GM18511 (cell line): Measurements from ENCODE around the gene IRF1.

Experiments used
- ATAC-seq: cut with Tn5 transposase; IDR thresholded peaks from one replicate; pipeline ENCODE4 v1.9.1; 2021; ENCODE audit warnings: mild to moderate bottlenecking, moderate library complexity; ENCODE audit not compliant: unreplicated experiment

Gene IRF1

GRCh38 chr5:132501629-132501956 is 11.0 kb upstream of the IRF1 start:
- ATAC-seq: no peak

GRCh38 chr5:132500931-132501628 is 10.5 kb upstream of the IRF1 start:
- ATAC-seq: peak; percentile 45

GRCh38 chr5:132500244-132500930 is 9.8 kb upstream of the IRF1 start:
- ATAC-seq: no peak

GRCh38 chr5:132499440-132500243 is 9.1 kb upstream of the IRF1 start:
- no peak for ATAC-seq

- ATAC-seq: no peak
Observed at GRCh38 chr5:132498686-132499271, 8.2 kb upstream of the IRF1 start.

- no peak for ATAC-seq
Observed at GRCh38 chr5:132498152-132498551, 7.6 kb upstream of the IRF1 start.

GRCh38 chr5:132497488-132497997 is 7.0 kb upstream of the IRF1 start:
- no peak for ATAC-seq

- ATAC-seq: peak; percentile 58
Observed at GRCh38 chr5:132496631-132497487, 6.3 kb upstream of the IRF1 start.

- peak; percentile 66 for ATAC-seq
Observed at GRCh38 chr5:132496191-132496630, 5.6 kb upstream of the IRF1 start.

GRCh38 chr5:132495667-132496190 is 5.2 kb upstream of the IRF1 start:
- ATAC-seq: peak; percentile 46

GRCh38 chr5:132493821-132494220 is 3.2 kb upstream of the IRF1 start:
- no peak for ATAC-seq

- ATAC-seq: no peak
Observed at GRCh38 chr5:132493241-132493640, 2.7 kb upstream of the IRF1 start.

GRCh38 chr5:132492386-132493125 is 2.0 kb upstream of the IRF1 start:
- ATAC-seq: no peak

GRCh38 chr5:132491368-132492364 is 1.1 kb upstream of the IRF1 start:
- ATAC-seq: peak; percentile 28

GRCh38 chr5:132489871-132490483 is 596 bp downstream of the IRF1 start:
- ATAC-seq: peak; percentile 40

- no peak for ATAC-seq
Observed at GRCh38 chr5:132489051-132489770, 1.4 kb downstream of the IRF1 start.

- ATAC-seq: no peak
Observed at GRCh38 chr5:132488590-132488989, 2.0 kb downstream of the IRF1 start.
